Measurements from ENCODE around the gene ANKDD1A.

ANKDD1A gene

GRCh38 chr15:64923546-64923945 lies 11.8 kb downstream of the ANKDD1A start:
- no peak for DNase-seq (ENCODE audit: low spot score)

DNA sequence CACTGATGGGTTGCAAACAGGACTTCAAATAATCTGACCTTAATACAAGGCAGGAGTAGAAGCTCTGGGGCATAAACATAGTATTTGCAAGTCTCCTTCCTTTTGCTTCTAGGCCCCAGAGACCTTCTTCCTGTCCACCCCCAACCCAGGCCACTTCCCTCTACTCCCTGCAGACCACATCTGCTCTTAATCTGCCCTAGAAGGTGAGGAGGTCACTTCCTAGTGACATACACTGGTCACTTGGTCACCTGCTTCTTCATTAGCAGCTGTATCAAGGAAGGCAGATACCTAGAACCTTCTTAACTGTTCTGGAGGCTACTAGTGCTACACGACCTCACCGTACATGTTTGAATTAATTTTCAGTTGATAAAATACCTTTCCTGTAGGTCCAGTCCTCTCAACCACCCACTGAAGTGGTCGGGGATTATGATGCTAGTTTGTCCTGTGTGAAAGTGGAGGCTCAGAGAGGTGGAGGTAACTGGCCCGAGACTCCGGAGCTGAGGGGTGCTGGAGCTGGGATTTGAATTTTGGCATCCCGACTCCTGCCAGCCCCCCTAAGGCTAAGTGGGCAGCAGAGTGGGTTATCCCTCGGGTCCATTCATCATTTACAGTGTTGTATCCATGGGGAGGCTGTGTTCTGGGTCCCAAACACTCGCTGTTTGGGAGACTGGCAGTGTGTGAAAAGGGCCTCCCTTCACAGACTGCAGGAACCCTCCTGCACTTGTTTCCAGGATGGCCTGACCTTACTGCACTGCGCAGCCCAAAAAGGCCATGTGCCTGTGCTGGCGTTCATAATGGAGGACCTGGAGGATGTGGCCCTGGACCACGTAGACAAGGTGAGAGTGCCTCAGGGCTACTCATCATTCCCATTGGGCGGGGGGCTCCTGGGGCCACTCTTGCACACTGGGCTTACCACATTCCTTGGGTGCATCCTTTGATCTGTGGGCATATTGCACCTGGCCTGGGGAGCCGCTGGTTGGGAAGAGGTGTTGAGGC lies 13.9 kb downstream of the ANKDD1A start:
- DNase-seq (ENCODE audit: low spot score), result no peak

DNA sequence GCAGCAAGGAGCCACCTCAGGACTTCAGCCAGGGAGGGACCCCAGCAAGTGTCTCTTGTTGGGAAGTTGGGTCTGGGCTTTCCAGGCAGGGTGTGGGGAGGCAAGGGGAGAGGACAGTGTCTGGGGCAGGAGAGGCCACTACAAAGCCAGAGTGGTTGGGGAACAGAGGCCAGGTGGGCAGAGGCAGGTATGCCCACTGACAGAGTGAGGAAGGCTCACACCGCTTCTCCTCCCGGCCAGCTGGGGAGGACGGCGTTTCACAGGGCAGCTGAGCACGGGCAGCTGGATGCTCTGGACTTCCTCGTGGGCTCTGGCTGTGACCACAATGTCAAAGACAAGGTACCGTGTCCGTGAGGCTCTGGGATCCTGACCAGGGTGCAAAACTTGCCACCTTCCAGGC lies 15.0 kb downstream of the ANKDD1A start:
- DNase-seq (ENCODE audit: low spot score), result no peak

DNA sequence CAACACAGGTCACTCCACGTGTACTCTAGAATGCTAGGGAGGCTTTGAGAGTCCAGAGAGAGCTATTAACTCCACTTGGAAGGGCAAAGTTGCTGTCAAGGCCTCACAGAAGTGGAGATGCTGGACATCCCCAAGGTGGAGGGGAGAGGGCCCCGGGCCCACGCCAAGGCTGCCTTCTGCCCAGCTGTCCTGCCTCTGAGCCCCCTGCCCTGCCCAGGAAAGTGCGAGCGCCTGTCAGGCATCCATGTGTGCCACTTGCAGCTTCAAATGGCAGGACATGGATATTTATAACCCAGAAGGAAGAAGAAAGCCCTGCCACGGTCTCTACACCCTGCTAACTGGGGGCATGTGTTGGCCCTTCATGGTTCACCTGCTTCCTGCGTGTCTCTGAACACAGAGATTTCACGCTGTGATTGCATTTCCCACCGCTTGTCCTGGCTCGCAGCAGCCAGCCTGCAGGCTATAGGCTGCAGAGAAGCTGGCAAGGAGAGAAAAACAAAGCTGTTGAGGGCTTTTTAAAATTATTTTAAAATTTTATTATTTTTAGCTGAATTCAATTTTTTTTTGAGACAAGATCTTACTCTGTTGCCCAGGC lies 17.0 kb downstream of the ANKDD1A start:
- DNase-seq (ENCODE audit: low spot score), result no peak

DNA sequence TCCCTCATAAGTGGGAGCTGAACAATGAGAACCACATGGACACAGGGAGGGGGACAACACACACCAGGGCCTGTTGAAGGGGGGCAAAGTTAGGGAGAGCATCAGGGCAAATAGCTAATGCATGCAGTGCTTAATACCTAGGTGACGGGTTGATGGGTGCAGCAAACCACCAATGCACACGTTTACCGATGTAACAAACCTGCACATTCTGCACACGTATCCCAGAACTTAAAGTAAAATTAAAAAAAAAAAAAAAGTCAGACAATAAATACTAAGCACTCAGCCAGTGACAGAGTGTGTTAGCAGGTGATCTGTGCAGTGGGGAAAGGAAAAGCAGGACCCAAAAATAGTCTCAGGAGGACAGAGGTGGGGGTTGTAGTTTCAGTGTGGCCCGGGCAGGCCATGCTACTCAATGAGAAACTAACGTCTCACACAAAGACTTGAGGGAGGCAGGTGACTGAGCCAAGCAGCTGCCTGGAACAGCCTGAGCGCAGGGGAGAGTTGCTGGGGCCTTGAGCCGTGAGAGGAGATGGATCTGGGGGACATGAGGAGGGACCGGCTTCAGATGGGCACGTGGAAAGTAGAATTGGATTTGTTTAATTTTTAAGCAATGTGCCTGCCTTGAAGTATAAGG lies 18.4 kb downstream of the ANKDD1A start:
- DNase-seq (ENCODE audit: low spot score), result no peak

DNA sequence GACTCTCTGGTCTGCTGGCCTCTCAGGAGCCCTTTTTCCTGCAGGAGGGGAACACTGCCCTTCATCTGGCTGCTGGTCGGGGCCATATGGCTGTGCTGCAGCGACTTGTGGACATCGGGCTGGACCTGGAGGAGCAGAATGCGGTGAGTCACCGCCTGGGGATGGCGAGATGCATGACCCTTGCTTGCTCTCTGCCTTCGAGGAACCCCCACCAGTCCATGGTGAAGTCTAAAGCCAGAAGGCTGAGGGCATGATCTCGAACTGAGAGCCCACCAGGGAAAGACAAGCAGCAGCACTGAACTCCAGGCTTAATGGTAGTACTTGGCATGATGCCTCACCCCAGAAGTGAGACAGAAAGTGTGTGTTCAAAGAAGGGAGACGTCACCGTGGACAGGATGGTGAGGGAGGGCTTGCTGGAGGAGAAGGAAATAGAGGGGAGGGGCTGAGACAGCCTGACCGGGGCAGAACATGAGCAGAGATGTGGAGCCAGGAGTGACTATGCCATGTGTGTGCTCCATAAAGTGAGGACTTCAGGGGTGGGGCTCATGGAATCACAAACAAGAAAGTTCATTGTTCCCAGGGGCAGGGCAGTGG lies 19.2 kb downstream of the ANKDD1A start:
- no peak for DNase-seq (ENCODE audit: low spot score)

GRCh38 chr15:64931381-64931780 lies 19.7 kb downstream of the ANKDD1A start:
- DNase-seq (ENCODE audit: low spot score), result no peak

GRCh38 chr15:64934023-64934422 lies 22.3 kb downstream of the ANKDD1A start:
- DNase-seq (ENCODE audit: low spot score), result no peak

- no peak for DNase-seq (ENCODE audit: low spot score)
Observed at GRCh38 chr15:64938192-64938591, 26.5 kb downstream of the ANKDD1A start.

GRCh38 chr15:64942356-64942755 lies 30.7 kb downstream of the ANKDD1A start:
- no peak for DNase-seq (ENCODE audit: low spot score)

- DNase-seq (ENCODE audit: low spot score), result no peak
Observed at GRCh38 chr15:64943512-64944225, 32.0 kb downstream of the ANKDD1A start.

DNA sequence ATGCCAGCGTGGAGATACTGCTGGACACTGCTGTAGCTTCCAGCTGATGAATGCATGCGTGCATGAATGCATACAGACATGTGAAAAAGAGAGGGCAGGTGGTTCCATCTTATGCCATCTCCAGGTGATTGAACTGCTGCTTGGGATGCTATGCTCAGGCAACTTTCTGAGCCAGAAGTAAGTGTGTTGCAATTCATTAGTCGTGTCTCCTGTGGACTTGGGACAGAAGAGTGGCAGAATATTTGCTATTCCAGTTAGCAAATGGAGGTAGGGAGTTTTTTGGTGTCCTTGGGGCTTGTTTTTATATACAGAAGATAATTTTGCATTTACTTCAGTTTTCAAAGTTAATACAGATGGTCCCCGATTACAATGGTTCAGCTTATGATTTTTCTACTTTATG lies 33.3 kb downstream of the ANKDD1A start:
- no peak for DNase-seq (ENCODE audit: low spot score)

- no peak for DNase-seq (ENCODE audit: low spot score)
Observed at GRCh38 chr15:64947211-64947610, 35.5 kb downstream of the ANKDD1A start.

DNA sequence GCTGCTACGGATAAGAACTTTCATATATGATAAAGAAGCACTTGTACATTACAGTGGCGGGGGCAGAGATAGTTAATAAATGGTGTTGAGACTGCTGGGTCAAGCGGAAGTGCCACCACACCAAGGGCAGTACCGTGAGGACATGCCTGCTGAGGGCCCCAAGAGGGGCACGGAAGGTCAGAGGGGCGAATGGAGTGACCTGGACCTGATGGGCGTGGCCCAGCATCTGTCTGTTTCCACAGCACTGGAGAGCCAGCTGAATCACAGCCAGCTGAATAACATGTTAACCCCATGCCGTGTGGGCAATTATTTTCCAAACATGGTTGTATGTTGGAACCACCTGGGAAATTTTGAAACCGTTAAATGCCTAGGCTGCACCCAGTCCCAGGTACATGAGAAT lies 37.2 kb downstream of the ANKDD1A start:
- no peak for DNase-seq (ENCODE audit: low spot score)

DNA sequence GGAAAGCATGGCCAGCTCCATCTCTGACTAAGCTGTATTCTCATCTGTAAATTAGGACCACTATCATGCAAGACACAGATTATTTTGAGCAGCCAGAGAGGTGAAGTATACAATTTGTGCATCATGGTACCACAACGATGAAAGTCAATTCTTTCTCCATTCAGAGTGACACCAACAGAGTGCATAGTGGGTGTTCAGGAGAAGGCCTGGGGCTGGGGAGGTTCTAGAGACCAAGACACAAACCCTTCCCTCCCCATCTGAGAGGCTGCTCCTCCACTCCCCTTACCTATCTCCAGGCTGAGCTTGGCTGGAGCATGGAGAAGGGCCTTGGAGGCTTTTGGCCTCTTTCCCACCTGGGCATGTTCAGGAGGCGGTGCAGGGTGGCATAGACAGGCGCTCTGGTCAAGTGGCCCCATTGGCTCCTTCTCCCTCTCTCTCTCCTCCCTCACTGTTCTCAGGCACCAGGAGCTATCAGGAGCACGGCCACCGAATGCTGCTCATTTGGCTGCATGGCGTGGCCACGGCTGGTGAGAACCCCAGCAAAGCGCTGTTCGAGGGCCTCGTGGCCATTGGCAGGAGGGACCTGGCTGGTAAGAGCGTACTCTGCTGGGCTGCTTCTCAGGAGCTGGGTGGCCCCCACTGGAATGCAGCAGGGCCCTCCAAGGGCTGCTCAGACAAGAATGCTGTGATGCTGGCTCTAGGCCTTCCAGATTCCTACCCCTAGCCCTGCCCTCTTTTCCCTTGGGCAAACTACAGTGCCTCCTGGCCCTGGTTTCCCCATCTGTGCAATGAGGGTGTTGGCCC lies 37.9 kb downstream of the ANKDD1A start:
- DNase-seq (ENCODE audit: low spot score), result no peak

GRCh38 chr15:64950888-64951287 lies 39.2 kb downstream of the ANKDD1A start:
- no peak for DNase-seq (ENCODE audit: low spot score)

- DNase-seq (ENCODE audit: low spot score), result no peak
Observed at GRCh38 chr15:64951777-64952418, 40.2 kb downstream of the ANKDD1A start.

DNA sequence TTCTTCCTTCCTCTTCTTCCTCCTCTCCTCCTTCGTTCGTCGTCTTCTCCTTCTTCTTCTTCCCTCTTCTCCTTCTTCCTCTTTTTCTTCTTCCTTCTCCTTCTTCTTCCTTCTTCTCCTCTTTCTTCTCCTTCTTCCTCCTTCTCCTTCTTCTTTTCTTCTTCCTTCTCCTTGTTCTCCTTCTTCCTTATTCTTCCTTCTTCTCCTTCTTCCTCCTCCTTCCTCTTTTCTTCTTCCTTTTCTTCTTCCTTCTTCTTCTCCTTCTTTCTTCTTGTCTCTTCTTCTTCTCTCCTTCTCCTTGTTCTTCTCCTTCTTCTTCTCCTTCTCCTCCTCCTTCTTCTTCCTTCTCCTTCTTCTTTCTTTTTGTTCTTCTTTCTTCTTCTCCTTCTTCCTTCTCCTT lies 42.7 kb downstream of the ANKDD1A start:
- no peak for DNase-seq (ENCODE audit: low spot score)

GRCh38 chr15:64959128-64959527 lies 47.4 kb downstream of the ANKDD1A start:
- no peak for DNase-seq (ENCODE audit: low spot score)

DNA sequence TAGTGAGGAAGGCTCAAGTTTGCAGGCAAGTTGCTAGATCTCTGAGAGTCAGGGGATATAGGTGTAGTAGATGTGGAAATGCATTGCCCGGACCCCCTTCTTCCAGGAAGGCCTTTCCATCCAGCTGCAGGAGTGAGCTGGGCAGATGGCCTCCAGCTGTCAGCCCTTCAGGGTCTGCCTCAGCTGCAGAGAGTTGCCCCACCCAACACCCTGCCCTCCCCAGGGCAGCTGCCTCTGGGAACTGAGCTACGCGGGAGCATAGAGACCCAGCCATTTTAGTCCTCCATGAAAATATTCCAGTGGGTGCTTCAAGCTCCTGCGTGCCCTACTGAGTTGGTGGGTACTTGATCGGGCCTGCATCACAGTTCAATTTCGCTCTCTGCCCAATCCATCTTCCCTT lies 48.5 kb downstream of the ANKDD1A start:
- no peak for DNase-seq (ENCODE audit: low spot score)

DNA sequence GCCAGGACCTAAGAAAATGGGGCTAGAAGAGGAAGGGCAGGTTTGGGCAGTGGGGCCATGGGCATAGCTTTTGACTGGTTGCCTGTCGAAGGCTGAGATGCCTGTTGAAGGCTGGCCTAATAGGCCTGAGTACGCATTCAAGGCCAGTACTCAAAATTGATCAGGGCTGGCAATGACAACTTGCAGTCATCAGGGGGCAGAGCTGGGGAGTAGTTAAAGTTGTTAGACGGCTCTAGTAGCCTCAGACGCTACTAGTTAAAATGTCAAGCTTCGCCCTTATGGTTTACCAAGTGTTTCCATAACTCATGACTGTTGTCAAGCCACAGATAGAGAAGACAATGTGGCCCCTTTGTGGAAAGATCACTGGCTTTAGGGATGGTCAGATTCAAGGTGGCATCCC lies 49.3 kb downstream of the ANKDD1A start:
- DNase-seq (ENCODE audit: low spot score), result no peak

All from activated CD4-positive, alpha-beta T cell treated with anti-CD3 and anti-CD28 coated beads, Interleukin-2, Interleukin-4, amounts not matched to agents 100 ng/mL and 50 ng/mL, durations not matched to agents 16 hours and 8 hours (primary cell).